Measurements from ENCODE around the gene TRAPPC5.

TRAPPC5 gene

GRCh38 chr19:7645656-7646425, 34.8 kb upstream of the TRAPPC5 start:
- no peak for DNase-seq (ENCODE audit: low spot score)

- no peak for DNase-seq (ENCODE audit: low spot score)
These were observed 34.3 kb upstream of the TRAPPC5 start for GRCh38 chr19:7646426-7646700.

DNA sequence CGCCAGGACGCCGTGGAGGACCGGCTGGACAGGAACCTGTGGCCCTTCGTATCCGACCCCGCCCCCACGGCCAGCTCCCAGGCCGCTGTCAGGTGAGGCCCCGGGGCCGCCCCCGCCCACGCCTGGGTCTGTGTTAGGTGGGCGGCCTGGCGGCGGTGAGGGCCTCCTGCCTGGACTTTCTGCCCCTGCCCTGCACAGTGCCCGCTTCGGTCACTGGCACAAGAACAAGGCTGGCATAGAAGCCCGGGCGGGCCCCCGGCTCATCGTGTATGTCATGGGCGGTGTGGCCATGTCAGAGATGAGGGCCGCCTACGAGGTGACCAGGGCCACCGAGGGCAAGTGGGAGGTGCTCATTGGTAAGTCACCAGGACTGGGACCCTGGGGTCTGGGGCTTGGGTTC, 33.5 kb upstream of the TRAPPC5 start:
- no peak for DNase-seq (ENCODE audit: low spot score)

DNA sequence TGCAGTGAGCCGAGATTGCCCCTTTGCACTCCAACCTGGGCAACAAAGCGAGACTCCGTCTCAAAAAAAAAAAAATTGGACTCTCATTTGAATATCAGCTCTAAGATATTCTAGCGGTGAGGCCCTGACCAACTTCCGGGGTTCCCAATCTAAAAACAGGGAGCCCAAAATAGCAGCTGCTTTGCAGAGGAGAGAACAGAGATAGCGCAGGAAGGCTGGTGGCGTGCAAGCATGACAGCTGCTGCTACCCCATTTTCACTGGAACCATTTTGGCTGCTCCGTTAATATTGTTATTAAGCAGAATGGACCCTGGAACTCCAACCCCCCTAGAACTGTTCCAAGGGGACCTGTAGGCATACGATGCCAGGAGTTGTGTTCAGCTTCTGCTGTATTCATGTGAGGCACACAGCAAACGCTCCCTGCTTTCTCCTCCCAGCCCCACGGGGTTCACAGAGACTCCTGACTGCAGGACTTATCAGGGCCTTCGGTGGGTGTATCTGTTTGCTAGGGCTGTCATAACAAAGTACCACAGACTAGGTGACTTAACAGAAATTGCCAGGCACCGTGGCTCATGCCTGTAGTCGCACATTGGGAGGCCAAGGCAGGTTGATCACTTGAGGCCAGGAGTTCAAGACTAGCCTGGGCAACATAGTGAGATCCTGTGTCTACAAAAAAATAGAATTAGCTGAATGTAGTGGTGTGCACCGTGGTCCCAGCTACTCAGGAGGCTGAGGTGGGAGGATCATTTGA, 32.2 kb upstream of the TRAPPC5 start:
- DNase-seq (ENCODE audit: low spot score): no peak

GRCh38 chr19:7650148-7650547, 30.5 kb upstream of the TRAPPC5 start:
- DNase-seq (ENCODE audit: low spot score): no peak

DNA sequence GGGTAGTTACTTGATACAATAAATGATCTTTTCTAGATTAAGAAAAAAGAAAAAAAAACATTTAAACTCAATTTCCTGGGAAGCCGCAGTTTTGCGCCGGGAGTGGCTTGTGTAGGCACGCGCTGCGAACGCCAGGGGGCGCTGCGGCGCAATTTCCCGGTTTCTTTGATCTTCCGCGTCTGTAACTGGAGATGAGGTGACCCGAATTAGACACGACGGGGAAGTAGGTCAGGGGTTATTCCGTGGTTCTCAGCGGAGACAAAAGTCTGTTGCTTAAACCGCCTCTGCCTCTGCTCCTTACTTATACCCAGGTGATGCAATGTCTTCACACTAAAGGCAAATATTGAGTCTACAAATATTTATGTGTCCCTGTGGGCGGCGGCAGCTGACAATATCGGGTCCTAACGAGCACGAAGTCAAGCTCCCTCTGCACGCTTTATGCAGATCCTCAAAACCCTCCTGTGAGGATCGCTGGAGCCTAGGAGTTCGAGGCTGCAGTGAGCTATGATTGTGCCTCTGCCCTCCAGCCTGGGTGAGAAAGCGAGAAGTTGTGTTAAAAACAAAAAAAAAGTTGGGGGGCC, 28.5 kb upstream of the TRAPPC5 start:
- peak; percentile 95 for DNase-seq (ENCODE audit: low spot score)

GRCh38 chr19:7654401-7654800, 26.2 kb upstream of the TRAPPC5 start:
- DNase-seq (ENCODE audit: low spot score): no peak

DNA sequence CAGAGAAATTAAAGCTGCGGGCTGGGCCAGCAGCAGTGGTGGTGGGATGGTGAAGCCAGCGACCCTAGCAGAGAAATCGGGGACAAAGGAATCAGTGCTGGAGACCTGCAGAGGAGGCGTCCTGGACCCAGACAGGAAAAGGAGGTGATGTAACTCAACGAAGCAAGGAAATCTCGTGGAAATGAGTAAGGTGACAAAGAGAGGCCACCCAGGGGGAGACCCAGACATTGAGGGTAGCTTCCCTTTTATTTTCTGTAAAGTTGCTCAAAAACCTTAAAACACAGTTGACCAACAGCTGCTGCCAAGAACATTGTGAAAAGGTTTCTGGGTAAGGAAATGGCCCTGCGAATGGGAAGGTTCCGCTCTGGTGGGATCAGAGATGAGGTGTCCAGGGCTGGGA, 25.1 kb upstream of the TRAPPC5 start:
- no peak for DNase-seq (ENCODE audit: low spot score)

DNA sequence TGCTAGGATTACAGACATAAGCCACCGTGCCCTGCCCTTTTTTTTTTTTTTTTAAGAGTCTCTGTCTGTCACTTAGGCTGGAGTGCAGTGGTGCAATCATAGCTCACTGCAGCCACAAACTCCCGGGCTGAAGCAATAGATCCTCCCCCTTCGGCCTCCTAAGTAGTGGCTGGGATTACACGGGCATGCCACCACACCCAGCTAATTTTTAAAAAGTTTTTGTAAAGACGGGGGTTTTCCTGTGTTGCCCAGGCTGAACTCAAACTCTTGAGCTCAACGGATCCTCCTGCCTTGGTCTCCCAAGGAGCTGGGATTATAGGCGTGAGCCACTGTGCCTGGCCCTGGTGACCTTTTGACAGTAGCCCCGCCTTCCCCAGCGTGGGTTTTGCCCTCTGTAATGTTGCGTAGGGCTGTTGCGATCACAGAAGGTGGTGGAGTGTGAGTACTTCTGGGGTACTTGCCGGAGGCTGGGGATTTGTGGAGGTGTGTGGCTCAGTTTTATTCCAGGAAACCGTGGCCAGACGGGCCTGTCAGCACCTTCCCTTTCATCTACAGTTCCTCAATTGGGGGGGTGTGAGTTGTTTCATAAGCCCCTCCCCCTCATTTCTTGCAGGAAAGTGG, 23.4 kb upstream of the TRAPPC5 start:
- DNase-seq (ENCODE audit: low spot score): no peak

- no peak for DNase-seq (ENCODE audit: low spot score)
These were observed 22.4 kb upstream of the TRAPPC5 start for GRCh38 chr19:7658219-7658686.

DNA sequence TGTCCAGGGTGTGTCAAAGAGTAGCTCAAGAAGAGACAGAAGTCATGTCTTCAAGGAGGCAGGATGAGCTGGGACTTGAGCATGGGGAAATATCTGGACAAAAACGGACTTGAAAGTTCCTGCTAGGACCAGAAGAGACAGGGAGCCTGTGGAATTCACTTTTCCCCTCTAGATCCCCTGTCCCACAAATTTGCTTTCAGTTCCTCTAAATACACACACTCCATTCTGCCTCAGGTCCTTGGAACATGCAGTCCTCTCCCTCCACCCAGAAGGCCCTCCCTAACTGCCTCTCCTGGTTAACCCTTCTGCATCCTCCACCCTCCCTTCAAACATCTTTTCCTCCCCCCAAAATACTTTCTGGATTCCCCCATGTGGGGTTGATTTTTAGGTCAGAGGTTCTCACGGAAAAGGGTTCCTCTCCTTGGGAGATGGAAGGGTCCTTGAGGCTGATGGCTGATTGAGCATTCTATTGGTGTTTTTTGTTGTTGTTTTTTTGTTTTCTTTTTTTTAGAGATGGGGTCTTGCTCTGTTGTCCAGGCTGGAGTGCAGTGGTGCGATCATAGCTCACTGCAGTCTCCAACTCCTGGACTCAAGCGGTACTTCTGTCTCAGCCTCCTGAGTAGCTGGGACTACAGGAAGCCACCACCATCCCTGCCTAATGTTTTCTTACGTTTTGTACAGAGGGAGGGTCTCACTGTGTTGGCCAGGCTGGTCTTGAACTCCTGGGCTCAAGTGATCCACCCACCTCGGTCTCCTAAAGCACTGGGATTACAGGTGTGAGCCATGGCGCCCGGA, 18.7 kb upstream of the TRAPPC5 start:
- no peak for DNase-seq (ENCODE audit: low spot score)

GRCh38 chr19:7662657-7663056, 18.0 kb upstream of the TRAPPC5 start:
- no peak for DNase-seq (ENCODE audit: low spot score)

DNA sequence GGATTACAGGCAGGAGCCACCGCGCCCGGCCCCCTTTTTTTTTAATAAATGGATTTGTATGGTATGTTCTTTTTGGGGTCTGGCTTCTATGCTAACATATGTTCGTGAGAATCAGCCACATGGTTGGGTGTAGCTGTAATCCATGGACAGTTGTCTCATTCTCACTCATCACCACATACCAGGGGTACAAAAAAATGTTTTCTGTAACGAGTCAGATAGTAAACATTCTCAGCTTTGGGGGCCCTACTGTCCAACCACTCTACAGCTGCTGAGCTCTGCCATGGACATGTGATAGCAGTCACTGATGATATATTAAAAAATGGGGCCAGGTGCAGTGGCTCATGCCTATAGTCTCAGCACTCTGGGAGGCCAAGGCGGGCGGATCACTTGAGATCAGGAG, 16.9 kb upstream of the TRAPPC5 start:
- no peak for DNase-seq (ENCODE audit: low spot score)

- no peak for DNase-seq (ENCODE audit: low spot score)
These were observed 15.6 kb upstream of the TRAPPC5 start for GRCh38 chr19:7665076-7665475.

DNA sequence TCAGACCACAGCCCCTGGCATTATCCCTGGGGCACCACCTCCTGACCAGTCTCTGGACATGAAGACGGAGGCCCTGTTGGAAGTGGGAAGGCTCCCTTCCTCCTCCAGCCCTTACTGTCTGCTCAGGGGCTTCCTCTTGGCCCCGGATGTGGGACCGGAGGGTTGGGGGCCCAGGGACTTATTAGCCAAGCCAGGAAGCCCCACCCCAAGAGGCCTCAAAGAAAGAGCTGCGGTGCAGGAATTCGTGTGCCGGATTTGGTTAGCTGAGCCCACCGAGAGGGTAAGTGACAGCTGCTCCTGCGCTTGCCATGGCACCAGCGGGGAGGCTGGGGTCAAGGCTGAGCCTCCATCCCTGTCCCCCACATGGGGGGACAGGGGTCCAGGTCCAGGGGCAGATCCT, 11.8 kb upstream of the TRAPPC5 start, which contains the start of gene RETN:
Gene RETN (plus strand): TSS at position 208 of the 400 bp plus-strand sequence. CDS start 278 bp downstream, outside the sequence.
- DNase-seq (ENCODE audit: low spot score): no peak

- DNase-seq (ENCODE audit: low spot score): no peak
These were observed 11.0 kb upstream of the TRAPPC5 start for GRCh38 chr19:7669641-7670040.

DNA sequence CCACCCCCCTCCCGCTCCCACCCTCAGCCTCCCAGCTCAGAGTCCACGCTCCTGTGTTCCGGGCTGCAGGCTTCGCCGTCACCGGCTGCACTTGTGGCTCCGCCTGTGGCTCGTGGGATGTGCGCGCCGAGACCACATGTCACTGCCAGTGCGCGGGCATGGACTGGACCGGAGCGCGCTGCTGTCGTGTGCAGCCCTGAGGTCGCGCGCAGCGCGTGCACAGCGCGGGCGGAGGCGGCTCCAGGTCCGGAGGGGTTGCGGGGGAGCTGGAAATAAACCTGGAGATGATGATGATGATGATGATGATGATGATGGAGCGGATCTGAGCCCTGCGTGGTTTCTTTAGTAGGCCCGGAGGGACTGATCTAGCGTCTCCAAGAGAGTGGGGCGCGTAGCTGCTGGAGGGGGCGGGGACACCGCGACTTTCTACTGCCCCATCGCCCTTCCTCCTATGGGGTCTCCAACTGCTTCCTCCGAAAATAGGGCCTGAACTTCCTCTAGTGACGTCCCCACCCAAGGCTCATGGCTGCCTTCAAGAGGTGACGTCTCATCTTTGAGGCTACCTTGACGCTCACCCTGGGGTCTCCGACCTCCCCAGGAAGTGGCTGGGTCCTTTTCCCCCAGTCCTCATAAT, 10.4 kb upstream of the TRAPPC5 start:
- DNase-seq (ENCODE audit: low spot score): no peak

DNA sequence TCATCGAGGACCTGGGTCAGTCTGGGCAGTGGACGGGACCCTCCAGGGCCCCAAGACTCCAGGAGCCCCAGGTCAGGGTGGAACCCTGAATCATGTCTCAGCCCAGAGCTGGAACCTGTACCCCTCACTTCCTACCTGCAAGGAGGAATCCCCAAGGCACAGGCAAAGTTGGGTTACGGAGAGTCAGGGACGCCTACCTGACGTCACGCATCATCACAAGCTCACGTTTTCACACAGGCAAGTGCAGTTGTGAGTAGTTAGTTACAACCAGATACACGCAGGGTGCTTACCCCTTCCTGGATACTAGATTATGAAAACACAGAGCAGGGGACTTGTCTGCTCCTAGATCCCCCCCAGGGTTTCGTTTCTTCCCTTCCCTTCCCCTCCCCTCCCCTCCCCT, 9.8 kb upstream of the TRAPPC5 start:
- no peak for DNase-seq (ENCODE audit: low spot score)

DNA sequence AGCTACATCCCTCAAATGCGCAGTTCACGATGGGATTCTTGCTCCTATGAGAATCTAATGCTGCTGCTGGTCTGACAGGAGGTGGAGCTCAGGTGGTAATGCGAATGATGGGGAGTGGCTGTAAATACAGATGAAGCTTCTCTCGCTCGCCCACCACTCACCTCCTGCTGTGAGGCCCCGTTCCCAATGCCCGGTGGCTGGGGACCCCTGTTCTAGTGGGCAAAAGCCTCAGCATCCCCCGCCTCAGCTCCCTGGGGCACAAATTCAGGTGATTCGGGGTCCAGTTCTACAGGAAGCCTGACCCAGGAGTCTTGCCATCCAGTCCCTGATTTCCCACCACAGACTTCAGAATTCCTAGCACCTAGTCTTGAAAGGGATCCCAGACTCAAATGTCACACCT, 8.1 kb upstream of the TRAPPC5 start:
- no peak for DNase-seq (ENCODE audit: low spot score)

DNA sequence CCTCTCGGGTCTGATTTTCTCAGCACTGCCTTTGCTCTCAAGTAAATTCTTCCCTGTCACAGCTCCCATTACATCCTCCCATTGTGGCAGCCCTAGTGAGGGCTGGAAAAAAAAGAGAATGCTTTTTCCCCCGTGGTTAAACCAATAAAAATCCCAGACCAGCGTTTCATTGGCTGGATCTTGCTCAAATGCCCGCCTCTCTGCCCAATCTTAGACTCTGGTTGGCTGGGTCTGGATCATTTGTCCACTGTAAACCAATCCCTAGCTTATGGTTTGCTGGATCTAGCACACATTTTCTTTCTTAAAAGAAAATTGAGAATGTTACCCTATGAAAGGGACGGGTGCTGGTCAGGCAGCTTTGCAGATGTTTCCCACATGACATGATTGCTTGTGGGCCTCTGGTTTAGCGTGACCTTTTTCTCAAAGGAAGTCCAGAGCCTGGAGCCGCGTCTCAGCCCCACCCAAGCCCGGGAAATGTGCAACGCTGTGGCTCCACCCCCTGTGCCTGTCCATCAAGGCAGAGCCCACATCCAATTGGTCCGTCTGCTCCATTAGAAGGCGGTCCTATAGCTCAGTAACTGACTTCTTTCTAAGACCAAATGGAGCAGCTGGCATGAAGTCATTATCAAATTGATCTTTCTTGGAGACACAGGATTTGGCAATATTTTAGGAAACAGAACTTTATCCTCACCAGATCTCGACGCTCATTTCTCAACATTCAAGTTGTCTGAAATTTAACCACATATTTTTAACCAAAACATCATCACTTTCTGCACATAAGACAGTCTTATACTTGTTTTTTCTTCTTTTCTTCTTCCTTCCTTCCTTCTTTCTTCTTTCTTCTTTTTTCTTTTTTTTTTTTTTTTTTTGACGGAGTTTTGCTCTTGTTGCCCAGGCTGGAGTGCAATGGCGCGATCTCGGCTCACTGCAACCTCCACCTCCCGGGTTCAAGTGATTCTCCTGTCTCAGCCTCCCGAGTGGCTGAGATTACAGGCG, 6.3 kb upstream of the TRAPPC5 start:
- peak; percentile 63 for DNase-seq (ENCODE audit: low spot score)

Measured in SW480 (cell line).